HepG2 (cell line): ENCODE results near the gene AEBP1. TPM values are rescaled to one million over a fixed set of nuclear protein-coding genes. Genes with fewer than 3 reads are reported as not detected.

Source experiments
- ATAC-seq: fragments of 200-7000 bp; cut with Tn5 transposase; 3 replicates; pipeline ENCODE4 v1.9.1; 2020; ENCODE audit warnings: mild to moderate bottlenecking, moderate library complexity
- BruUV-seq: library from RNA; stranded (reverse); fragments of 400-500 nt; replicated peaks from 2 replicates; lab custom pipeline; 2021; lab: Mats Ljungman, UMichigan
- CTCF ChIA-PET: fragments of 300-600 bp; formaldehyde crosslinking; extraction: SDS; loops from one replicate; lab custom pipeline; 2021; ENCODE audit warnings: low total read pairs, inconsistent platforms, low intra/inter-chr PET ratio; lab: Yijun Ruan, JAX
- POLR2A ChIA-PET: fragments of 350-600 bp; sonication (Branson Sonifier 250); formaldehyde crosslinking; loops from one replicate; lab custom pipeline; 2020; ENCODE audit warnings: antibody characterized with exemption, inconsistent platforms; lab: Yijun Ruan, JAX
- DNase-seq: peaks from one replicate; pipeline ENCODE4 v3.0.0-alpha.2; 2015; ENCODE audit warnings: low spot score
- FAIRE-seq: peaks from 3 replicates; lab custom pipeline; 2011; peaks lifted over from hg19 to GRCh38; lab: Jason Lieb, UNC
- H2AFZ ChIP-seq: one replicate; pipeline ENCODE4 v1.6.1; 2011; ENCODE audit warnings: low read length, inconsistent platforms
- H3K27ac ChIP-seq: fragments of 300-600 bp; 3 replicates; pipeline ENCODE4 v1.8.0; 2011; ENCODE audit warnings: mixed run types, mild to moderate bottlenecking, mixed read lengths, low read length, inconsistent platforms; ENCODE audit not compliant: insufficient read depth; ENCODE audit errors: extremely low read length
- H3K27me3 ChIP-seq, 2 experiments: fragments of 200-600 bp in 1 of 2; 2 replicates in 1 of 2; 3 replicates in 1 of 2; pipeline versions ENCODE4 v1.6.0 to v1.8.0; 2011; ENCODE audit warnings: low read length in 2 of 2, mild to moderate bottlenecking in 2 of 2, moderate library complexity in 2 of 2, inconsistent platforms in 1 of 2; ENCODE audit not compliant: insufficient read depth in 2 of 2, control insufficient read depth in 1 of 2
- H3K36me3 ChIP-seq, 2 experiments: fragments of 200-600 bp in 1 of 2; replicated peaks in 1 of 2; 2 replicates in 1 of 2; 3 replicates in 1 of 2; pipeline versions ENCODE4 v1.5.1 to v1.8.0; 2011; ENCODE audit warnings: low read length in 2 of 2, inconsistent platforms in 1 of 2; ENCODE audit not compliant: insufficient read depth in 2 of 2, control insufficient read depth in 1 of 2
- H3K4me1 ChIP-seq: 2 replicates; pipeline ENCODE4 v1.5.1; 2012; ENCODE audit warnings: low read length, inconsistent platforms; ENCODE audit not compliant: insufficient read depth
- H3K4me2 ChIP-seq: 2 replicates; pipeline ENCODE4 v1.6.0; 2011; ENCODE audit warnings: low read depth, low read length, inconsistent platforms
- H3K4me3 ChIP-seq, 3 experiments: fragments of 200-600 bp in 1 of 3; sonication (generic), shearing (Covaris generic) in 1 of 3; replicated peaks in 1 of 3; 2 replicates each; pipeline ENCODE4 v1.5.1; 2011 to 2016; ENCODE audit warnings: low read length in 3 of 3, inconsistent platforms in 2 of 3, low read depth in 2 of 3, mild to moderate bottlenecking in 2 of 3, control low read depth in 1 of 3, mixed read lengths in 1 of 3; ENCODE audit not compliant: insufficient read depth in 1 of 3
- H3K79me2 ChIP-seq: one replicate; pipeline ENCODE4 v1.6.1; 2011; ENCODE audit warnings: low read length, inconsistent platforms; ENCODE audit not compliant: insufficient read depth
- H3K9ac ChIP-seq: 2 replicates; pipeline ENCODE4 v1.6.0; 2011; ENCODE audit warnings: mild to moderate bottlenecking, low read depth, low read length, inconsistent platforms; ENCODE audit not compliant: insufficient read depth
- H3K9me3 ChIP-seq: 2 replicates; pipeline ENCODE4 v1.5.1; 2012; ENCODE audit warnings: mild to moderate bottlenecking, low read length
- H4K20me1 ChIP-seq: 2 replicates; pipeline ENCODE4 v1.6.0; 2011; ENCODE audit warnings: inconsistent platforms, mild to moderate bottlenecking, low read length, moderate library complexity; ENCODE audit not compliant: insufficient read depth
- CCAR2 ChIP-seq: fragments of 200-400 bp; formaldehyde crosslinking; optimal IDR thresholded peaks from 2 replicates; pipeline ENCODE3; 2018; ENCODE audit warnings: low read depth, mild to moderate bottlenecking, low read length, moderate library complexity
- GABPA ChIP-seq, 2 experiments: IDR thresholded peaks; 2 replicates each; pipeline ENCODE4 v1.6.1; 2011 to 2016; ENCODE audit warnings: low read depth in 2 of 2, low read length in 1 of 2, missing biosample characterization in 1 of 2, missing genetic modification characterization in 1 of 2
- MAFF ChIP-seq: IDR thresholded peaks from 2 replicates; pipeline ENCODE4 v1.6.1; 2011; ENCODE audit warnings: low read depth, low read length, improper control_type of control experiment
- RFX5 ChIP-seq: IDR thresholded peaks from 2 replicates; pipeline ENCODE4 v1.6.1; 2011; ENCODE audit warnings: low read depth, low read length, improper control_type of control experiment
- RNF2 ChIP-seq: fragments of 450-650 bp; conservative IDR thresholded peaks from 2 replicates; pipeline ENCODE4 v1.6.1; 2016; ENCODE audit warnings: low read depth
- SOX13 ChIP-seq, 3 experiments: fragments of 450-650 bp in 1 of 3; sonication (generic) in 1 of 3; formaldehyde crosslinking in 1 of 3; IDR thresholded peaks in 2 of 3; conservative IDR thresholded peaks in 1 of 3; 2 replicates each; pipeline versions ENCODE4 v1.5.0 to v1.6.1; 2016 to 2020; ENCODE audit warnings: antibody characterized with exemption in 1 of 3, mild to moderate bottlenecking in 1 of 3, missing compliant biosample characterization in 1 of 3, missing genetic modification reagents in 1 of 3, moderate library complexity in 1 of 3
- SUZ12 ChIP-seq: fragments of 150-350 bp; IDR thresholded peaks from 2 replicates; pipeline ENCODE4 v1.6.1; 2014; ENCODE audit warnings: low read depth, low read length
- TEAD3 ChIP-seq: optimal IDR thresholded peaks from 2 replicates; pipeline ENCODE3; 2016; ENCODE audit warnings: borderline replicate concordance
- XRCC5 ChIP-seq: fragments of 200-400 bp; formaldehyde crosslinking; optimal IDR thresholded peaks from 2 replicates; pipeline ENCODE3; 2017; ENCODE audit warnings: mild to moderate bottlenecking, low read length
- ZNF138 ChIP-seq: sonication (generic); formaldehyde crosslinking; IDR thresholded peaks from 2 replicates; pipeline ENCODE4 v1.5.0; 2020; ENCODE audit warnings: mild to moderate bottlenecking, low read depth, missing genetic modification reagents
- ZNF598 ChIP-seq: sonication (generic); formaldehyde crosslinking; IDR thresholded peaks from 2 replicates; pipeline ENCODE4 v1.5.1; 2020; ENCODE audit warnings: mild to moderate bottlenecking, missing genetic modification reagents, borderline replicate concordance
- ZNF766 ChIP-seq: sonication (generic); formaldehyde crosslinking; IDR thresholded peaks from 2 replicates; pipeline ENCODE4 v1.5.0; 2020; ENCODE audit warnings: missing genetic modification reagents, borderline replicate concordance
- ZNF790 ChIP-seq: sonication (generic); formaldehyde crosslinking; IDR thresholded peaks from 2 replicates; pipeline ENCODE4 v1.8.0; 2022; ENCODE audit warnings: missing genetic modification reagents, mild to moderate bottlenecking, borderline replicate concordance
- ZNF816 ChIP-seq: sonication (generic); formaldehyde crosslinking; IDR thresholded peaks from 2 replicates; pipeline ENCODE4 v1.8.0; 2022; ENCODE audit warnings: missing genetic modification reagents, mild to moderate bottlenecking, borderline replicate concordance
- ZSCAN30 ChIP-seq: sonication (generic); formaldehyde crosslinking; IDR thresholded peaks from 2 replicates; pipeline ENCODE4 v1.5.0; 2020; ENCODE audit warnings: mild to moderate bottlenecking, missing genetic modification reagents
- WGBS: methylation state at CpG from one replicate; pipeline ENCODE4 v1.1.6; 2017; ENCODE audit warnings: low lambda C conversion rate; 5-methylcytosine and 5-hydroxymethylcytosine counted together
- in situ Hi-C: cut with HindIII; loops from 2 replicates; pipeline ENCODE4 v1.10.0; 2017; ENCODE audit warnings: low pct_unique_long_range_greater_than_20kb; ENCODE audit not compliant: extremely low pct_ligation_motif_present
- intact Hi-C: fragments of 100-400 bp; cut with micrococcal nuclease; formaldehyde crosslinking; loops from one replicate; pipeline ENCODE4 v1.10.0; 2022; ENCODE audit not compliant: unreplicated experiment
- polyA plus RNA-seq, 8 experiments: library from polyadenylated mRNA; depleted of rRNA in 3 of 8; stranded (reverse) in 7 of 8; unstranded in 1 of 8; fragments of >200 nt; fragmentation: Illumina TruSeq in 4 of 8; extraction: Trizol in 4 of 8; gene quantifications; 2 replicates each; pipeline versions ENCODE4 v1.2.1 to v1.2.3, GENCODE V29; 2011 to 2016; ENCODE audit warnings: low read depth in 4 of 8, missing spikeins in 1 of 8, mixed read lengths in 1 of 8; ENCODE audit not compliant: insufficient read depth in 1 of 8
- total RNA-seq, 5 experiments: library from RNA; depleted of rRNA; stranded (reverse); fragments of >200 nt; fragmentation: Illumina TruSeq; extraction: Trizol; gene quantifications; 2 replicates each; pipeline ENCODE4 v1.2.3, GENCODE V29; 2016; ENCODE audit warnings: low read depth in 1 of 5
- TF ChIP-seq, protein P1 (sequence below): sonication (generic); formaldehyde crosslinking; IDR thresholded peaks from 2 replicates; pipeline ENCODE4 v1.5.1; 2020; ENCODE audit warnings: mild to moderate bottlenecking, missing genetic modification reagents, borderline replicate concordance

AEBP1 gene
- total and polyA plus RNA-seq, 2 of the 13 experiments (the other 11 are each of a cell fraction or from before 2014, with no cell fraction given) = 0.22 to 0.55 TPM

DNA sequence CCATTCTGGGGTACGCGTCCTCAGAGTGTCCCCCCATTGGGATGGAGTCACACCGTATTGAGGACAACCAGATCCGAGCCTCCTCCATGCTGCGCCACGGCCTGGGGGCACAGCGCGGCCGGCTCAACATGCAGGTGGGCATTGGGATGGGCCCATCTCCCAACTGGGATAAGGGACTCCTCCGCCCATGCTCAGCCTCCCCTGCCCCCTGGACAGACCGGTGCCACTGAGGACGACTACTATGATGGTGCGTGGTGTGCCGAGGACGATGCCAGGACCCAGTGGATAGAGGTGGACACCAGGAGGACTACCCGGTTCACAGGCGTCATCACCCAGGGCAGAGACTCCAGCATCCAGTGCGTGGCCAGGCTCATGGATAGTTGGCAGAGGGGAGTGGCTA lies 5.8 kb downstream of the AEBP1 start:
- 80% methylated on average over 10 of the region's 18 CpGs for WGBS

GRCh38 chr7:44110719-44111635 lies 6.8 kb downstream of the AEBP1 start:
- Histone ChIP-seq H3K4me3 (no peak overlapping the region), H2AFZ (no peak overlapping the region), H4K20me1 (no peaks in the 10 kb centered on the region), H3K79me2 (no peaks in the 10 kb centered on the region), H3K4me2 (no peak overlapping the region), H3K4me1 (no peaks in the 10 kb centered on the region), H3K36me3 (peaks cover 7 to 13% of the 10 kb centered on the region in 2 experiments; a peak in 3 of 5 replicates), H3K9ac (no peak overlapping the region), H3K9me3 (no peaks in the 10 kb centered on the region), H3K27ac (no peak overlapping the region), H3K27me3 (peaks cover 6 to 26% of the 10 kb centered on the region in 2 experiments; a peak in 4 of 5 replicates)
- 41% methylated on average over 10 of the region's 27 CpGs for WGBS
- DNase-seq = no peak
- ChIA-PET CTCF (no interaction called here), POLR2A (interaction anchor here (2.3 kb wide), 1 partner anchor 10 kb away, joined by 5 read pairs; no protein-coding TSS in a partner anchor)
- in situ Hi-C loops = no loop called here
- no TSS peak for BruUV-seq
- no peak for FAIRE-seq
- peak; percentile 9; the same call in 2 of the 3 replicates for ATAC-seq
- intact Hi-C loops = no loop called here
- TF ChIP-seq ZNF766 (CRISPR knock-in tag) (no peak), SUZ12 (no peak), RFX5 (no peak), SOX13 (IDR thresholded peaks at IDR 0.05) (no peak), SOX13 (CRISPR knock-in tag; conservative IDR thresholded peaks at IDR 0.05 in 1 of 2, IDR thresholded peaks at IDR 0.05 in 1 of 2) (no peak), TEAD3 (CRISPR knock-in tag) (no peak), ZNF138 (no peak), XRCC5 (no peak), RNF2 (no peak), ZNF816 (CRISPR knock-in tag) (no peak), GABPA (IDR thresholded peaks at IDR 0.05; ENCODE audit: low read depth, low read length) (no peak), GABPA (CRISPR knock-in tag; IDR thresholded peaks at IDR 0.05; ENCODE audit: low read depth) (no peak), ZNF598 (no peak), CCAR2 (no peak), MAFF (no peak)
- TF ChIP-seq, protein P1, sequence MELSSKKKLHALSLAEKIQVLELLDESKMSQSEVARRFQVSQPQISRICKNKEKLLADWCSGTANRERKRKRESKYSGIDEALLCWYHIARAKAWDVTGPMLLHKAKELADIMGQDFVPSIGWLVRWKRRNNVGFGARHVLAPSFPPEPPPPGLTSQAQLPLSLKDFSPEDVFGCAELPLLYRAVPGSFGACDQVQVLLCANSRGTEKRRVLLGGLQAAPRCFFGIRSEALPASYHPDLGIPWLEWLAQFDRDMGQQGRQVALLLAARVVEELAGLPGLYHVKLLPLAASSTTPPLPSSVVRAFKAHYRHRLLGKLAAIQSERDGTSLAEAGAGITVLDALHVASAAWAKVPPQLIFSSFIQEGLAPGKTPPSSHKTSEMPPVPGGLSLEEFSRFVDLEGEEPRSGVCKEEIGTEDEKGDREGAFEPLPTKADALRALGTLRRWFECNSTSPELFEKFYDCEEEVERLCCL (CRISPR knock-in tag) = no peak

More for the DNA sequence above, 5.8 kb downstream of the AEBP1 start:
- Histone ChIP-seq H3K79me2 (no peaks in the 10 kb centered on the region), H3K4me1 (no peaks in the 10 kb centered on the region), H4K20me1 (no peaks in the 10 kb centered on the region), H3K27me3 (peaks cover 9 to 35% of the 10 kb centered on the region in 2 experiments; a peak in 4 of 5 replicates), H3K9me3 (no peaks in the 10 kb centered on the region), H2AFZ (no peak overlapping the region), H3K36me3 (peaks cover 4 to 5% of the 10 kb centered on the region in 2 experiments; a peak in 2 of 5 replicates), H3K4me2 (no peak overlapping the region), H3K4me3 (no peak overlapping the region), H3K27ac (no peak overlapping the region), H3K9ac (no peak overlapping the region)
- FAIRE-seq (no peak), ATAC-seq (no peak), DNase-seq (no peak)
- TF ChIP-seq ZSCAN30 (CRISPR knock-in tag) (no peak), ZNF790 (CRISPR knock-in tag) (no peak)
- intact Hi-C loops (no loop called here), in situ Hi-C loops (no loop called here)
- ChIA-PET POLR2A (interaction anchor here (2.3 kb wide), 1 partner anchor 9 kb away, joined by 5 read pairs; no protein-coding TSS in a partner anchor), CTCF (no interaction called here)
- BruUV-seq = no TSS peak
